WTC11 (cell line): ENCODE results near the gene RAI1. TPM values are rescaled to one million over a fixed set of nuclear protein-coding genes. Genes with fewer than 3 reads are reported as not detected.
"Not testable (repeated sequence)": the region's sequence is repeated elsewhere in the genome, so short reads cannot be mapped to it uniquely, and the experiment has no call there.

Source experiments
- ATAC-seq: fragments of 200-7000 bp; cut with Tn5 transposase; 2 replicates; pipeline ENCODE4 v1.10.0; 2021; ENCODE audit warnings: mild to moderate bottlenecking, moderate library complexity
- CTCF ChIA-PET: fragments of 300-600 bp; sonication (Branson Sonifier 250); formaldehyde crosslinking; loops from one replicate; lab custom pipeline; 2021; ENCODE audit warnings: antibody characterized with exemption; lab: Charles Lee
- POLR2A ChIA-PET: fragments of 350-600 bp; sonication (Branson Sonifier 250); formaldehyde crosslinking; loops from one replicate; lab custom pipeline; 2021; ENCODE audit warnings: antibody characterized with exemption; lab: Charles Lee
- DNase-seq: peaks from one replicate; pipeline ENCODE4 v3.0.0; 2021; ENCODE audit warnings: low spot score
- H3K27ac Mint-ChIP-seq: 2 replicates; pipeline ENCODE4 v1.8.0; 2021; ENCODE audit warnings: mixed read lengths
- H3K27me3 Mint-ChIP-seq: 2 replicates; pipeline ENCODE4 v1.8.0; 2021; ENCODE audit warnings: low read depth, mild to moderate bottlenecking, moderate library complexity, mixed read lengths
- H3K36me3 Mint-ChIP-seq: 2 replicates; pipeline ENCODE4 v1.8.0; 2021; ENCODE audit warnings: mixed read lengths
- H3K4me1 Mint-ChIP-seq: 2 replicates; pipeline ENCODE4 v1.8.0; 2022; ENCODE audit warnings: mixed read lengths
- H3K4me3 Mint-ChIP-seq: 2 replicates; pipeline ENCODE4 v1.8.0; 2021; ENCODE audit warnings: mild to moderate bottlenecking, moderate library complexity, mixed read lengths
- H3K9me3 Mint-ChIP-seq: 2 replicates; pipeline ENCODE4 v1.8.0; 2021; ENCODE audit warnings: mixed read lengths
- EMX1 ChIP-seq: fragments of 250-450 bp; sonication (Bioruptor Pico); IDR thresholded peaks from 2 replicates; pipeline ENCODE4 v1.8.0; 2021; ENCODE audit warnings: mild to moderate bottlenecking
- ESRRA ChIP-seq: sonication (generic); formaldehyde crosslinking; IDR thresholded peaks from 2 replicates; pipeline ENCODE4 v1.8.1; 2022; ENCODE audit warnings: mild to moderate bottlenecking, missing genetic modification reagents, borderline replicate concordance
- GRHL2 ChIP-seq: fragments of 250-450 bp; sonication (Bioruptor Pico); IDR thresholded peaks from 2 replicates; pipeline ENCODE4 v1.8.0; 2022; ENCODE audit warnings: mild to moderate bottlenecking, moderate library complexity; ENCODE audit not compliant: insufficient replicate concordance, severe bottlenecking
- GTF2I ChIP-seq: fragments of 250-450 bp; sonication (Bioruptor Pico); conservative IDR thresholded peaks from 2 replicates; pipeline ENCODE4 v1.4.0; 2021; ENCODE audit warnings: mild to moderate bottlenecking
- HMGA2 ChIP-seq: fragments of 250-450 bp; sonication (Bioruptor Pico); IDR thresholded peaks from 2 replicates; pipeline ENCODE4 v1.4.0; 2021; ENCODE audit warnings: mild to moderate bottlenecking, moderate library complexity
- IRF2 ChIP-seq: sonication (generic); formaldehyde crosslinking; IDR thresholded peaks from 2 replicates; pipeline ENCODE4 v1.8.0; 2022; ENCODE audit warnings: low read depth, missing genetic modification reagents, borderline replicate concordance
- NFATC4 ChIP-seq: fragments of 250-450 bp; sonication (Bioruptor Pico); IDR thresholded peaks from 2 replicates; pipeline ENCODE4 v1.9.0; 2021; ENCODE audit warnings: mild to moderate bottlenecking
- NFE2L1 ChIP-seq: sonication (generic); formaldehyde crosslinking; IDR thresholded peaks from 2 replicates; pipeline ENCODE4 v1.8.1; 2023; ENCODE audit warnings: missing genetic modification reagents
- RELA ChIP-seq: sonication (generic); formaldehyde crosslinking; IDR thresholded peaks from 2 replicates; pipeline ENCODE4 v1.8.1; 2022; ENCODE audit warnings: missing genetic modification reagents, mild to moderate bottlenecking, borderline replicate concordance
- RORB ChIP-seq: fragments of 250-450 bp; sonication (Bioruptor Pico); IDR thresholded peaks from 2 replicates; pipeline ENCODE4 v1.9.0; 2021; ENCODE audit warnings: mild to moderate bottlenecking
- SOX15 ChIP-seq: fragments of 250-450 bp; sonication (Bioruptor Pico); IDR thresholded peaks from 2 replicates; pipeline ENCODE4 v1.9.0; 2021; ENCODE audit warnings: mild to moderate bottlenecking
- TP53 ChIP-seq: sonication (generic); formaldehyde crosslinking; IDR thresholded peaks from 2 replicates; pipeline ENCODE4 v1.8.1; 2023; ENCODE audit warnings: mild to moderate bottlenecking, missing genetic modification reagents
- ZNF232 ChIP-seq: sonication (generic); formaldehyde crosslinking; IDR thresholded peaks from 2 replicates; pipeline ENCODE4 v1.8.0; 2022; ENCODE audit warnings: mild to moderate bottlenecking, missing genetic modification reagents
- ZNF423 ChIP-seq: fragments of 250-450 bp; sonication (Bioruptor Pico); IDR thresholded peaks from 2 replicates; pipeline ENCODE4 v2.1.2; 2022; ENCODE audit warnings: mild to moderate bottlenecking, moderate library complexity
- total RNA-seq: library from RNA; stranded (reverse); gene quantifications from 3 replicates; pipeline ENCODE4 v1.2.3, GENCODE V29; 2021
- TF ChIP-seq, protein P1 (sequence below): sonication (generic); formaldehyde crosslinking; IDR thresholded peaks from 2 replicates; pipeline ENCODE4 v1.8.0; 2022; ENCODE audit warnings: missing genetic modification reagents
- TF ChIP-seq, protein P2 (sequence below): sonication (generic); formaldehyde crosslinking; IDR thresholded peaks from 2 replicates; pipeline ENCODE4 v1.8.0; 2022; ENCODE audit warnings: mild to moderate bottlenecking, missing genetic modification reagents
- TF ChIP-seq, protein P3 (sequence below): fragments of 250-450 bp; sonication (Bioruptor Pico); IDR thresholded peaks from 2 replicates; pipeline ENCODE4 v2.1.2; 2022; ENCODE audit warnings: mild to moderate bottlenecking, moderate library complexity
- TF ChIP-seq, protein P4 (sequence below): sonication (generic); formaldehyde crosslinking; IDR thresholded peaks from 2 replicates; pipeline ENCODE4 v1.8.1; 2023; ENCODE audit warnings: mild to moderate bottlenecking, missing genetic modification reagents
- TF ChIP-seq, protein P5 (sequence below): fragments of 200-600 bp; IDR thresholded peaks from 2 replicates; pipeline ENCODE4 v1.8.0; 2022; ENCODE audit warnings: antibody characterized with exemption
- TF ChIP-seq, protein P6 (sequence below): fragments of 250-450 bp; sonication (Bioruptor Pico); IDR thresholded peaks from 2 replicates; pipeline ENCODE4 v1.9.0; 2021; ENCODE audit warnings: mild to moderate bottlenecking

RAI1 gene
- total RNA-seq, 1 experiment from 2014 or later: 12.7 TPM

DNA sequence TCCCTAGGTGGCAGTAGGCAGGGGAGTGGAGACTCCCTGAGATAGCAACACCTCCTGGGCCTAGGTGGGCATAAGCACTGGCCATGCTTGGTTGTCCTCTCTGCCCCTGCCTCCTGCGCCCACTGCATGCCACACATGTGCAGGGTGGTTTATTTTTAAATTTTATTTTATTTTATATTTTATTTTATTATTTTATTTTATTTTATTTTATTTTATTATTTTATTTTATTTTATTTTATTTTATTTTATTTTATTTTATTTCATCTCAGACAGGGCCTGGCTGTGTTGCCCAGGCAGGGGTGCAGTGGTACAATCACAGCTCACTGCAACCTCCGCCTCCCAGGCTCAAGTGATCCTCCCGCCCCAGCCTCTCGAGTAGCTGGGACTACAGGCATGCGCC, 126.9 kb downstream of the RAI1 start:
- Mint-ChIP-seq H3K4me1 (peaks cover 22% of the 10 kb centered on the region), H3K4me3 (peak overlapping the region; percentile 58; the same call in 1 of the 2 replicates), H3K27me3 (peaks cover 16% of the 10 kb centered on the region)
- DNase-seq, H3K27ac Mint-ChIP-seq, ATAC-seq, H3K36me3 Mint-ChIP-seq, H3K9me3 Mint-ChIP-seq: not testable (repeated sequence)
- ChIA-PET CTCF (interaction anchor here (0.9 to 2.2 kb wide), 8 partner anchors 15 to 81 kb away, joined by 3 to 18 read pairs (median 4); no protein-coding TSS in a partner anchor), POLR2A (interaction anchor here (1.0 kb wide), 1 partner anchor 115 kb away, joined by 4 read pairs; no protein-coding TSS in a partner anchor)
- TF ChIP-seq HMGA2 (CRISPR knock-in tag): peak; percentile 100

DNA sequence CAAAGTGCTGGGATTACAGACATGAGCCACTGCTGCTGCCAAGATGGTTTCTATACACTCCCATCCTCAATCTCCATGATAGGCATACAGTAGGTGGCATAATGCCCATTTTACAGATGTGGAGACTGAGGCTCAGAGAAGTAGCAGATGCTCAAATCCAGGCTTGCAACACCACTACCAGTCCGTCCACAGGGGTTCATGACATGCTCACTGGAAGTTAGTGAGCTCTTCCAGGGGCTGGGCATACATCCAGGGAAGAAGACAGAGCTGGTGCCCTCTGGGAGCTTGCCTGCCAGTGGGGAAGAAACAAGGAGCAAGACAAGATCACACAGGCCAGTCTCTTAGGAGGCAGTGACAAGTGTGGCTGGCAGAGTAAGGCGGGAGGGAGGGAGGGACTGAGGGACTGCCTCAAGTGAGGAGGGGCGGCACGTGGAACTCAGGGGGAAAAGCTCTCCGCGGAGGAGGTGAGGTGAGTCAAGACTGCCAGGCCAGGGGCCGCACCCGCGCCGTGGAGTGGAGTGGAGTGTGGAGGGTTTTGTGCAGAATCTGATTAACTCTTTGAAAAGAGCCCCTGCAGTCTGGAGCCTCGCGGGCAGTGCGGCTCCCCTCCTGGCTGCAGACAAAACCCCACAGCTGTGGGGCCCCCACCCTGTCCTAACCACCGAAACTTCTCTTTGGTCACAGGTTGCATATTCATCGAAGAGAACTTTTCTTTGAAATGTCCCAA, 127.6 kb downstream of the RAI1 start:
- DNase-seq: no peak
- TF ChIP-seq GTF2I (CRISPR knock-in tag): peak; percentile 69; the same call in 1 of the 2 replicates
- TF ChIP-seq, protein P1, sequence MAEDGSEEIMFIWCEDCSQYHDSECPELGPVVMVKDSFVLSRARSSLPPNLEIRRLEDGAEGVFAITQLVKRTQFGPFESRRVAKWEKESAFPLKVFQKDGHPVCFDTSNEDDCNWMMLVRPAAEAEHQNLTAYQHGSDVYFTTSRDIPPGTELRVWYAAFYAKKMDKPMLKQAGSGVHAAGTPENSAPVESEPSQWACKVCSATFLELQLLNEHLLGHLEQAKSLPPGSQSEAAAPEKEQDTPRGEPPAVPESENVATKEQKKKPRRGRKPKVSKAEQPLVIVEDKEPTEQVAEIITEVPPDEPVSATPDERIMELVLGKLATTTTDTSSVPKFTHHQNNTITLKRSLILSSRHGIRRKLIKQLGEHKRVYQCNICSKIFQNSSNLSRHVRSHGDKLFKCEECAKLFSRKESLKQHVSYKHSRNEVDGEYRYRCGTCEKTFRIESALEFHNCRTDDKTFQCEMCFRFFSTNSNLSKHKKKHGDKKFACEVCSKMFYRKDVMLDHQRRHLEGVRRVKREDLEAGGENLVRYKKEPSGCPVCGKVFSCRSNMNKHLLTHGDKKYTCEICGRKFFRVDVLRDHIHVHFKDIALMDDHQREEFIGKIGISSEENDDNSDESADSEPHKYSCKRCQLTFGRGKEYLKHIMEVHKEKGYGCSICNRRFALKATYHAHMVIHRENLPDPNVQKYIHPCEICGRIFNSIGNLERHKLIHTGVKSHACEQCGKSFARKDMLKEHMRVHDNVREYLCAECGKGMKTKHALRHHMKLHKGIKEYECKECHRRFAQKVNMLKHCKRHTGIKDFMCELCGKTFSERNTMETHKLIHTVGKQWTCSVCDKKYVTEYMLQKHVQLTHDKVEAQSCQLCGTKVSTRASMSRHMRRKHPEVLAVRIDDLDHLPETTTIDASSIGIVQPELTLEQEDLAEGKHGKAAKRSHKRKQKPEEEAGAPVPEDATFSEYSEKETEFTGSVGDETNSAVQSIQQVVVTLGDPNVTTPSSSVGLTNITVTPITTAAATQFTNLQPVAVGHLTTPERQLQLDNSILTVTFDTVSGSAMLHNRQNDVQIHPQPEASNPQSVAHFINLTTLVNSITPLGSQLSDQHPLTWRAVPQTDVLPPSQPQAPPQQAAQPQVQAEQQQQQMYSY (CRISPR knock-in tag): peak; percentile 29; the same call in 1 of the 2 replicates
- TF ChIP-seq RORB (CRISPR knock-in tag): no peak
- H3K36me3 Mint-ChIP-seq: no peaks in the 10 kb centered on the region
- peak overlapping the region; percentile 36; the same call in 1 of the 2 replicates for H3K27ac Mint-ChIP-seq
- no peak for ATAC-seq
- ChIA-PET POLR2A (interaction anchor here (0.7 to 1.5 kb wide), 3 partner anchors 8 to 30 kb away, joined by 3 to 12 read pairs (median 11); partner anchors contain the start of gene SREBF1), CTCF (interaction anchor here (1.0 to 4.7 kb wide), 14 partner anchors 9 to 195 kb away, joined by 3 to 38 read pairs (median 5); partner anchors contain the start of gene SREBF1)
- peaks cover 16% of the 10 kb centered on the region for H3K27me3 Mint-ChIP-seq
- H3K4me1 Mint-ChIP-seq: peaks cover 22% of the 10 kb centered on the region
- no peaks in the 10 kb centered on the region for H3K9me3 Mint-ChIP-seq
- H3K4me3 Mint-ChIP-seq: peak overlapping the region; percentile 58

DNA sequence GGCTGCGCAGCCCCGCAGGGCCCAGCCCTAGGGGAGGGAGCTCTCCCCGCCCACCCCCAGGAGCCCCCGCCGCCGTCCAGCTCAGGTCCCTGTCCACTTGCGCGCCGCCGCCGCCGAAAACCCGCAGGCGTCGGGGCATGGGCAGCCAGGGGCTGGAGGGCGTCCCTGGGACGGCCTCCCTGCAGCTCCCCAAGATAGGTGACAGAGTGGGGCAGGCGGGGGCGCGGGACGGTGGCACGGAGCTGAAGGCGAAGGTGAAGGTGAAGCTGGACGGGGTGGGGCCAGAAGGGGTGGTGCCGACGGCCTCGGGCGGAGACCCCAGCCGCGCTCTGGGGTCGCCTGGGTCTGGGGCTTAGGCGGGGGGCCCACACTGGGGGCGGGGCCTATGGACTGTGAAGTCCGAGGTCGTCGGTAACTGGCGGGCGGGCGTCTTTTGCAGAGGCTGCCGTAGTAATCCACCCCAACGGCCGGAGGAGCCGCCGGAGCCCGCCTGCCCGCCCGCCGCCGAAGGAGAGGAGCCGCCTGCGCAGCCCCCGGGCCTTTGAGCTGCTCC, 128.3 kb downstream of the RAI1 start:
- Mint-ChIP-seq H3K9me3 (no peaks in the 10 kb centered on the region), H3K27ac (no peak overlapping the region), H3K4me3 (peak overlapping the region; percentile 66), H3K36me3 (peaks cover 4% of the 10 kb centered on the region; the same call in 1 of the 2 replicates), H3K27me3 (peaks cover 16% of the 10 kb centered on the region), H3K4me1 (peaks cover 22% of the 10 kb centered on the region)
- ChIA-PET CTCF (interaction anchor here (0.7 to 4.7 kb wide), 21 partner anchors 8 to 196 kb away, joined by 3 to 47 read pairs (median 5); partner anchors contain the start of gene SREBF1), POLR2A (interaction anchor here (0.7 to 1.7 kb wide), 5 partner anchors 9 to 110 kb away, joined by 3 to 12 read pairs (median 5); partner anchors contain the start of gene SREBF1)
- no peak; the same call in none of the 2 replicates for ATAC-seq
- peak; percentile 84 for DNase-seq
- TF ChIP-seq ZNF423 (CRISPR knock-in tag): no peak
- TF ChIP-seq GRHL2 (CRISPR knock-in tag): no peak
- TF ChIP-seq NFE2L1 (CRISPR knock-in tag): no peak
- TF ChIP-seq NFATC4 (CRISPR knock-in tag): no peak
- TF ChIP-seq, protein P2, sequence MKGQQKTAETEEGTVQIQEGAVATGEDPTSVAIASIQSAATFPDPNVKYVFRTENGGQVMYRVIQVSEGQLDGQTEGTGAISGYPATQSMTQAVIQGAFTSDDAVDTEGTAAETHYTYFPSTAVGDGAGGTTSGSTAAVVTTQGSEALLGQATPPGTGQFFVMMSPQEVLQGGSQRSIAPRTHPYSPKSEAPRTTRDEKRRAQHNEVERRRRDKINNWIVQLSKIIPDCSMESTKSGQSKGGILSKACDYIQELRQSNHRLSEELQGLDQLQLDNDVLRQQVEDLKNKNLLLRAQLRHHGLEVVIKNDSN (CRISPR knock-in tag): no peak
- TF ChIP-seq ZNF232 (CRISPR knock-in tag): no peak
- peak; percentile 66; the same call in 1 of the 2 replicates for TF ChIP-seq EMX1 (CRISPR knock-in tag)
- TF ChIP-seq RELA: no peak
- TF ChIP-seq, protein P3, sequence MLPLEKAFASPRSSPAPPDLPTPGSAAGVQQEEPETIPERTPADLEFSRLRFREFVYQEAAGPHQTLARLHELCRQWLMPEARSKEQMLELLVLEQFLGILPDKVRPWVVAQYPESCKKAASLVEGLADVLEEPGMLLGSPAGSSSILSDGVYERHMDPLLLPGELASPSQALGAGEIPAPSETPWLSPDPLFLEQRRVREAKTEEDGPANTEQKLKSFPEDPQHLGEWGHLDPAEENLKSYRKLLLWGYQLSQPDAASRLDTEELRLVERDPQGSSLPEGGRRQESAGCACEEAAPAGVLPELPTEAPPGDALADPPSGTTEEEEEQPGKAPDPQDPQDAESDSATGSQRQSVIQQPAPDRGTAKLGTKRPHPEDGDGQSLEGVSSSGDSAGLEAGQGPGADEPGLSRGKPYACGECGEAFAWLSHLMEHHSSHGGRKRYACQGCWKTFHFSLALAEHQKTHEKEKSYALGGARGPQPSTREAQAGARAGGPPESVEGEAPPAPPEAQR: no peak
- TF ChIP-seq, protein P4, sequence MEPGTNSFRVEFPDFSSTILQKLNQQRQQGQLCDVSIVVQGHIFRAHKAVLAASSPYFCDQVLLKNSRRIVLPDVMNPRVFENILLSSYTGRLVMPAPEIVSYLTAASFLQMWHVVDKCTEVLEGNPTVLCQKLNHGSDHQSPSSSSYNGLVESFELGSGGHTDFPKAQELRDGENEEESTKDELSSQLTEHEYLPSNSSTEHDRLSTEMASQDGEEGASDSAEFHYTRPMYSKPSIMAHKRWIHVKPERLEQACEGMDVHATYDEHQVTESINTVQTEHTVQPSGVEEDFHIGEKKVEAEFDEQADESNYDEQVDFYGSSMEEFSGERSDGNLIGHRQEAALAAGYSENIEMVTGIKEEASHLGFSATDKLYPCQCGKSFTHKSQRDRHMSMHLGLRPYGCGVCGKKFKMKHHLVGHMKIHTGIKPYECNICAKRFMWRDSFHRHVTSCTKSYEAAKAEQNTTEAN (CRISPR knock-in tag): no peak
- no peak for TF ChIP-seq IRF2 (CRISPR knock-in tag)
- TF ChIP-seq SOX15 (CRISPR knock-in tag): no peak
- TF ChIP-seq, protein P5, sequence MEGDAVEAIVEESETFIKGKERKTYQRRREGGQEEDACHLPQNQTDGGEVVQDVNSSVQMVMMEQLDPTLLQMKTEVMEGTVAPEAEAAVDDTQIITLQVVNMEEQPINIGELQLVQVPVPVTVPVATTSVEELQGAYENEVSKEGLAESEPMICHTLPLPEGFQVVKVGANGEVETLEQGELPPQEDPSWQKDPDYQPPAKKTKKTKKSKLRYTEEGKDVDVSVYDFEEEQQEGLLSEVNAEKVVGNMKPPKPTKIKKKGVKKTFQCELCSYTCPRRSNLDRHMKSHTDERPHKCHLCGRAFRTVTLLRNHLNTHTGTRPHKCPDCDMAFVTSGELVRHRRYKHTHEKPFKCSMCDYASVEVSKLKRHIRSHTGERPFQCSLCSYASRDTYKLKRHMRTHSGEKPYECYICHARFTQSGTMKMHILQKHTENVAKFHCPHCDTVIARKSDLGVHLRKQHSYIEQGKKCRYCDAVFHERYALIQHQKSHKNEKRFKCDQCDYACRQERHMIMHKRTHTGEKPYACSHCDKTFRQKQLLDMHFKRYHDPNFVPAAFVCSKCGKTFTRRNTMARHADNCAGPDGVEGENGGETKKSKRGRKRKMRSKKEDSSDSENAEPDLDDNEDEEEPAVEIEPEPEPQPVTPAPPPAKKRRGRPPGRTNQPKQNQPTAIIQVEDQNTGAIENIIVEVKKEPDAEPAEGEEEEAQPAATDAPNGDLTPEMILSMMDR: no peak
- TF ChIP-seq, protein P6, sequence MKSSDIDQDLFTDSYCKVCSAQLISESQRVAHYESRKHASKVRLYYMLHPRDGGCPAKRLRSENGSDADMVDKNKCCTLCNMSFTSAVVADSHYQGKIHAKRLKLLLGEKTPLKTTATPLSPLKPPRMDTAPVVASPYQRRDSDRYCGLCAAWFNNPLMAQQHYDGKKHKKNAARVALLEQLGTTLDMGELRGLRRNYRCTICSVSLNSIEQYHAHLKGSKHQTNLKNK (CRISPR knock-in tag): no peak
- TF ChIP-seq ESRRA (CRISPR knock-in tag): no peak
- no peak for TF ChIP-seq HMGA2 (CRISPR knock-in tag)
- 0 out of 2 replicates have a peak, but pooled peaks have one; percentile 67 for TF ChIP-seq TP53 (CRISPR knock-in tag)
